ENCODE data around the gene METAP1. TPM values are rescaled to one million over a fixed set of nuclear protein-coding genes. Genes with fewer than 3 reads are reported as not detected.

METAP1 gene
- total and polyA plus RNA-seq, 8 donors = 11.4 to 20.8 (median 16.5) TPM

Small RNA genes within 50 kb of the gene (microRNA-seq; reads per million reads assigned to microRNA genes)
- gene MIR3684 = 0.39 to 1.5 reads per million in 2 donors

Other genes with a start within 250 kb of the METAP1 start
- 10 to 100 TPM; 14.8 to 31.8 (median 23.6) TPM for gene EIF4E, start 66.6 kb upstream of the METAP1 start, total RNA-seq
- 10 to 100 TPM in 1 of 2 donors, 1 to 10 TPM in 1; 6.3 to 22.0 TPM for gene EIF4E, start 66.6 kb upstream of the METAP1 start, polyA plus RNA-seq
- 10 to 100 TPM; 41.1 to 57.1 (median 45.7) TPM for gene ADH5, start 93.1 kb downstream of the METAP1 start, total RNA-seq
- 10 to 100 TPM; 33.3 to 52.4 TPM for gene ADH5, start 93.1 kb downstream of the METAP1 start, polyA plus RNA-seq
- under 1 TPM in 4 of 6 donors, not detected in 2; 0.14 to 0.58 (median 0.34) TPM for gene ADH4, start 148.6 kb downstream of the METAP1 start, total RNA-seq
- gene ADH4, start 148.6 kb downstream of the METAP1 start, polyA plus RNA-seq = under 1 TPM in 1 of 2 donors, not detected in 1; 0.09 TPM
- gene ADH6, start 223.5 kb downstream of the METAP1 start, total RNA-seq = 1 to 10 TPM in 1 of 6 donors, under 1 TPM in 5; 0.04 to 2.2 (median 0.47) TPM
- gene ADH6, start 223.5 kb downstream of the METAP1 start, polyA plus RNA-seq = 1 to 10 TPM in 1 of 2 donors, under 1 TPM in 1; 0.15 to 1.7 TPM